ENCODE data around the gene ITGB3BP. TPM values are rescaled to one million over a fixed set of nuclear protein-coding genes. Genes with fewer than 3 reads are reported as not detected.
"Not testable (repeated sequence)": the region's sequence is repeated elsewhere in the genome, so short reads cannot be mapped to it uniquely, and the experiment has no call there.

Gene ITGB3BP
- total RNA-seq, 4 donors from 2014 or later = 7.0 to 11.7 (median 8.9) TPM

- WGBS, 2 donors = 45 to 47% methylated on average over 4 of the region's 4 CpGs
- no peak overlapping the region for H3K4me3 ChIP-seq (ENCODE audit: low read depth, poor library complexity, severe bottlenecking)
- TF ChIP-seq POLR2A (IDR thresholded peaks at IDR 0.05) = no peak
- TF ChIP-seq CTCF (IDR thresholded peaks at IDR 0.05) = no peak
- no peak for DNase-seq (ENCODE audit: low spot score in 2 of 2)
- intact Hi-C loops (cut with DNase I; ENCODE audit: low total_unique reads) = no loop called here
These were observed 87.9 kb downstream of the ITGB3BP start for GRCh38 chr1:63435161-63435560.

DNA sequence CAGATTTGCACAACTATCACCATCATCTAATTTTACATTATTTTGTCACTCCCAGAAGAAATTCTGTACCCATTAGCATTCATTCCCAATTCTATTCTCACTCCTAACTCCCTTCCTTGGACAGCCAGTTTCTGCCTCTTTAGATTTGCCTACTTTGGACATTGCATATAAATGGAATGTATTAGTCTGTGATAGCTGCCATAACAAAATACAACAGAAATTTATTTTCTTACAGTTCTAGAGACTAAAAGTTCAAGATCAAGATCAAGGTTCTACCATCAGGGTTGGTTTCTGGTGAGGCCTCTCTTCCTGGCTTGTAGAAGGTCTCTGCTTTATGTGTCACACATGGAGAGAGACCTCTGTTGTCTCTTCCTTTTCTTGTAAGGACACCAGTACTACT, 93.7 kb downstream of the ITGB3BP start:
- no peak for TF ChIP-seq CTCF (IDR thresholded peaks at IDR 0.05)
- TF ChIP-seq POLR2A (IDR thresholded peaks at IDR 0.05) = no peak
- DNase-seq (ENCODE audit: low spot score in 2 of 2) = no peak
- intact Hi-C loops (cut with DNase I; ENCODE audit: low total_unique reads) = no loop called here
- no peak overlapping the region for H3K4me3 ChIP-seq (ENCODE audit: low read depth, poor library complexity, severe bottlenecking)

GRCh38 chr1:63428815-63429214, 94.2 kb downstream of the ITGB3BP start:
- DNase-seq (ENCODE audit: low spot score in 2 of 2) = no peak
- intact Hi-C loops (cut with DNase I; ENCODE audit: low total_unique reads) = no loop called here
- TF ChIP-seq POLR2A (IDR thresholded peaks at IDR 0.05) (no peak), CTCF (IDR thresholded peaks at IDR 0.05) (no peak)

DNA sequence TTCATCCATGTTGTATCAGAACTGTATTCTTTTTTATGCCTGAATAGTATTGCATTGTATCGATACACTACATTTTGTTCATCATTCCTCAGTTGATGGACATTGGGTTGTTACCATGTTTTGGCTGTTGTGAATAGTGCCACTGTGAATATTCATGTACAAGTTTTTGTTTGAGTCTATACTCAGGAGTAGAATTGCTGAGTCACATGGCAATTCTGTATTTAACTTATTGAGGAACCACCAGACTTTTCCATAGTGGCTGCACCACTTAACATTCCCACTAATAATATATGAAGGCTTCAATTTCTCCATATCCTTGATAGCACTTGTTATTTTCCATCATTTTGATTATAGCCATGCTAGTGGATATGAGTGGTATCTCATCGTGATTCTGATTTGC, 99.4 kb downstream of the ITGB3BP start:
- TF ChIP-seq POLR2A (IDR thresholded peaks at IDR 0.05) = no peak
- no peak for TF ChIP-seq CTCF (IDR thresholded peaks at IDR 0.05)
- H3K4me3 ChIP-seq (ENCODE audit: low read depth, poor library complexity, severe bottlenecking) = no peak overlapping the region
- intact Hi-C loops (cut with DNase I; ENCODE audit: low total_unique reads) = no loop called here
- no peak for DNase-seq (ENCODE audit: low spot score in 2 of 2)
- WGBS, 2 donors = 100% methylated on average over 2 of the region's 2 CpGs

More at GRCh38 chr1:63428815-63429214, 94.2 kb downstream of the ITGB3BP start:
- no peak overlapping the region for H3K4me3 ChIP-seq (ENCODE audit: low read depth, poor library complexity, severe bottlenecking)

DNA sequence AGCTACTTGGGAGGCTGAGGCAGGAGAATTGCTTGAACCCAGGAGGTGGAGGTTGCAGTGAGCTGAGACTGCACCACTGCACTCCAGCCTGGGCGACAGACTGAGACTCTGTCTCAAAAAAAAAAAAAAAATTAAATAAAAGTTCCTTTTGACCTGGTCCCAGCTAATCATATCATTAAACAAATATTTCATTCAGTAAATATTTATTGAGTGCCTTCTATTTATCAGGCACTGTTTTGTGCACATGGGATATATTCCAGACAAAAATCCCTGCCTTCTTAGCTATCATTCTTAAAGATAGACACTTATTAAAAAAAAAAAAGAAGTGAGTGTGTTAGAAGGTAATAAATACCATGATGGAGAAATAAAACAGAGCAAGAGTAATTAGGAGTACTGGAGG, 102.3 kb downstream of the ITGB3BP start:
- WGBS, 2 donors = 95 to 96% methylated on average over 1 of the region's 1 CpG

GRCh38 chr1:63418101-63418500, 104.9 kb downstream of the ITGB3BP start:
- no peak overlapping the region for H3K4me3 ChIP-seq (ENCODE audit: low read depth, poor library complexity, severe bottlenecking)
- TF ChIP-seq CTCF (IDR thresholded peaks at IDR 0.05) (no peak), POLR2A (IDR thresholded peaks at IDR 0.05) (no peak)
- intact Hi-C loops (cut with DNase I; ENCODE audit: low total_unique reads) = no loop called here
- DNase-seq (ENCODE audit: low spot score in 2 of 2) = no peak

More for the DNA sequence above, 102.3 kb downstream of the ITGB3BP start:
- H3K4me3 ChIP-seq (ENCODE audit: low read depth, poor library complexity, severe bottlenecking); intact Hi-C loops (cut with DNase I; ENCODE audit: low total_unique reads); DNase-seq (ENCODE audit: low spot score in 2 of 2): not testable (repeated sequence)
